Left cardiac atrium (tissue), 2 donors: ENCODE measurements around the gene IGFBP2. TPM values are rescaled to one million over a fixed set of nuclear protein-coding genes. Genes with fewer than 3 reads are reported as not detected.

Source experiments
- total RNA-seq, 2 donors: library from RNA; stranded (reverse); fragmentation: NEBNext Ultra II Directional; extraction: Animal tissue kit (Norgen Biotek cat#: 25700); gene quantifications; one replicate each; pipeline ENCODE4 v1.2.1, GENCODE V29; 2021
- donor health status: DM: no; HTN: yes; CAD: no; lungs with severe emphysema.
- donor health status: DM: yes; HTN: yes; CAD: no.

IGFBP2 gene
- total RNA-seq, 2 donors from 2014 or later = 91.7 to 185 TPM

Other genes starting within 250 kb of the IGFBP2 start
- gene SMARCAL1, start 220.9 kb upstream of the IGFBP2 start, total RNA-seq = 10 to 100 TPM in 1 of 2 donors, 1 to 10 TPM in 1; 8.4 to 12.0 TPM
- gene RPL37A, start 134.6 kb upstream of the IGFBP2 start, total RNA-seq = 1,000 to 10,000 TPM; 1,877 to 1,963 TPM
- gene IGFBP5, start 62.1 kb downstream of the IGFBP2 start, total RNA-seq = 100 to 1,000 TPM in 1 of 2 donors, 10 to 100 TPM in 1; 88.5 to 207 TPM
- gene TNP1, start 226.6 kb downstream of the IGFBP2 start, total RNA-seq = not detected